ENCODE data around the gene ABCG1. TPM values are rescaled to one million over a fixed set of nuclear protein-coding genes. Genes with fewer than 3 reads are reported as not detected.

ABCG1 gene
- total and polyA plus RNA-seq, 2 donors (not counting 3 experiments of a cell fraction or from before 2014, with no cell fraction given) = 6.7 to 19.6 TPM

DNA sequence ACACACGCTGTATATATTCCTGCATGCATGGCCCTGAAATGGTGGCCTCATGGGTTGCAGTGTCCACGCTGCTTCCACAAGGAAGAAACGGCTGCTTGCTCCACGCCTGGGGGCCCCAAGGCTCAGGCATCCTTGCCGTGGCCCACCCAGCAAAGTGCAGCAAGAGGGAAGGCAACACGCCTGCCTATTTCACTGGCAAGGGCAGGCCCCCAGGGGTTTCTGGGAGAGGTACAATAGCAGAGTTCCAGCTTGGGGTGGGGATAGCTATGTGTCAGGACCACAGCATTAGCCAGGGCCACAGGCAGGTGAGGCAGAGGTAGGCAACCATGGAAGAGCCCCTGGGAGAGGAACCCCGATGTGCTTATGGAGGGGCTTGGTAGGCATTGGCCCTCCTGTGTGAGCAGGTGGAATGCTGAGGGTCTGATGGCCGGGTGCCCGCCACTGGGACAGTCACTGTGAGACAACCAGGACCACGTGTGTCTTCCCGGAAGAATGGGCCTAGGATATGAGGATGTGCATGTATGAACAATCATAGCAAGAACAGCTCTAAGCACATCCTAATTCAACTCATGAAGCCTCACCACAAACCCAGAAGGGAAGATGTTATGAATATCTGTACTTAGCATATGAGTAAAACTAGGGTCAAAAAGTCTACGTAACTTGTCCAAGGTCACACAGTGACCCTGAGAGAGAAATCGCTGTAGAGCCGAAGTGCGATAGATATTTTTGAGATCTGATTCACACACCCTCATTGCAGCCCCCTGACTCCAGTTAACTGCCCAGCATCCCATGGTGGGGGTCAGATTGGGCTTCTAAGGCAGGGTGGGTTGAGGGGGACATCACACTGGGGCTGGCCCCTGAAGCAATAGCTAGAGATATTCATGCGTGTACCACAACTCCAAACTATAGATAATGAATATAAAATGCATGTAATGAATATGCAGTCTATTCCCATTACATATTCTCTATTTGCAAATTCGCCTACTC lies 120.1 kb downstream of the ABCG1 start:
- Histone ChIP-seq H3K4me1 (ENCODE audit: control insufficient read depth, extremely low read depth, insufficient read depth, low read length) (no peaks in the 10 kb centered on the region), H4K20me1 (replicated peaks; ENCODE audit: control insufficient read depth, extremely low read depth, insufficient read depth, low read length) (no peaks in the 10 kb centered on the region), H3K27me3 (ENCODE audit: control insufficient read depth in 2 of 2, insufficient read depth in 2 of 2, low read length in 2 of 2) (peaks cover 10 to 32% of the 10 kb centered on the region in 2 experiments), H3K4me2 (ENCODE audit: insufficient read depth, low read length) (no peak overlapping the region), H3K9me3 (replicated peaks; ENCODE audit: control insufficient read depth, insufficient read depth, low read length) (no peaks in the 10 kb centered on the region), H3K4me3 (replicated peaks in 1 of 3; ENCODE audit: insufficient read depth in 1 of 3, low read depth in 1 of 3, low read length in 3 of 3) (no peak overlapping the region), H3K79me2 (ENCODE audit: control insufficient read depth, insufficient read depth, low read length) (no peaks in the 10 kb centered on the region), H3K27ac (ENCODE audit: insufficient read depth, low read depth, low read length) (no peak overlapping the region), H2AFZ (ENCODE audit: low read depth, low read length) (no peak overlapping the region), H3K36me3 (ENCODE audit: control insufficient read depth in 2 of 2, extremely low read depth in 1 of 2, insufficient read depth in 2 of 2, low read length in 2 of 2) (no peaks in the 10 kb centered on the region), H3K9me1 (replicated peaks; ENCODE audit: control insufficient read depth, extremely low read depth, insufficient read depth, low read length) (no peaks in the 10 kb centered on the region), H3K9ac (replicated peaks; ENCODE audit: extremely low read depth, insufficient read depth, low read length) (no peak overlapping the region)
- FAIRE-seq (no peak), DNase-seq (ENCODE audit: low read depth, low spot score) (no peak)
- TF ChIP-seq EZH2 (IDR thresholded peaks at IDR 0.05; ENCODE audit: borderline replicate concordance, low read depth, low read length, severe bottlenecking) = no peak
- TF ChIP-seq, protein P1, sequence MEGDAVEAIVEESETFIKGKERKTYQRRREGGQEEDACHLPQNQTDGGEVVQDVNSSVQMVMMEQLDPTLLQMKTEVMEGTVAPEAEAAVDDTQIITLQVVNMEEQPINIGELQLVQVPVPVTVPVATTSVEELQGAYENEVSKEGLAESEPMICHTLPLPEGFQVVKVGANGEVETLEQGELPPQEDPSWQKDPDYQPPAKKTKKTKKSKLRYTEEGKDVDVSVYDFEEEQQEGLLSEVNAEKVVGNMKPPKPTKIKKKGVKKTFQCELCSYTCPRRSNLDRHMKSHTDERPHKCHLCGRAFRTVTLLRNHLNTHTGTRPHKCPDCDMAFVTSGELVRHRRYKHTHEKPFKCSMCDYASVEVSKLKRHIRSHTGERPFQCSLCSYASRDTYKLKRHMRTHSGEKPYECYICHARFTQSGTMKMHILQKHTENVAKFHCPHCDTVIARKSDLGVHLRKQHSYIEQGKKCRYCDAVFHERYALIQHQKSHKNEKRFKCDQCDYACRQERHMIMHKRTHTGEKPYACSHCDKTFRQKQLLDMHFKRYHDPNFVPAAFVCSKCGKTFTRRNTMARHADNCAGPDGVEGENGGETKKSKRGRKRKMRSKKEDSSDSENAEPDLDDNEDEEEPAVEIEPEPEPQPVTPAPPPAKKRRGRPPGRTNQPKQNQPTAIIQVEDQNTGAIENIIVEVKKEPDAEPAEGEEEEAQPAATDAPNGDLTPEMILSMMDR (IDR thresholded peaks at IDR 0.05; ENCODE audit: extremely low read depth in 1 of 2, insufficient read depth in 1 of 2, low read depth in 1 of 2, low read length in 2 of 2) = no peak
- dilution Hi-C loops (cut with MboI; ENCODE audit: extremely low pct_ligation_motif_present, low sequenced_read_pairs) (no loop called here), intact Hi-C loops (cut with micrococcal nuclease) (loop anchor here (1.0 to 10.0 kb wide), 2 partner anchors 111 to 194 kb away; no protein-coding TSS in a partner anchor)
- CTCF ChIA-PET = interaction anchor here (0.8 to 2.0 kb wide), 12 partner anchors 10 to 193 kb away, joined by 3 to 10 read pairs (median 3); no protein-coding TSS in a partner anchor
- no TSS peak for BruUV-seq (replicated peaks)
- POLR2A ChIA-PET = no interaction called here

All from endothelial cell of umbilical vein (primary cell).